GM19025 (cell line): ENCODE results near the gene NBEA.

ENCODE experiments used
- ATAC-seq: cut with Tn5 transposase; IDR thresholded peaks from one replicate; pipeline ENCODE4 v1.9.1; 2021; ENCODE audit warnings: mild to moderate bottlenecking, low read depth, moderate library complexity; ENCODE audit not compliant: unreplicated experiment

The NBEA gene

DNA sequence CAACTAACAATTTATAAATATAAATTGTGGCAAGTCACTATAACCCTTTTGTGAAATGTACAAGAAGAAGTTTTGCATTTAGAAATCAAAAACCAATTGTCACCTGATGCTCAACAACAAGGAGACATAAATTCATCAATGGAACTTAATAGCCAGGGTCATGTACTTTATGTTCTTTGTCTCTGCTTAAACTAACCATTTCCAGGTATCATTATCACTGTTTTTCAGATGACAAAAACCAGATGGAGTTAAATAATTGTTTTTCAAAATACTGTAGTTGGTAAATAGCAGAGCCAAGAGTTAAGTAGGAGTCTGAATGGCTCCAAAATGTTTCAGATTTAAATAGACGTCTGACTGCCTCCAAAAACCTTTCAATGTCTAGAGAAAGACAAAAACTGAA lies 606.7 kb downstream of the NBEA start:
- ATAC-seq, result no peak

DNA sequence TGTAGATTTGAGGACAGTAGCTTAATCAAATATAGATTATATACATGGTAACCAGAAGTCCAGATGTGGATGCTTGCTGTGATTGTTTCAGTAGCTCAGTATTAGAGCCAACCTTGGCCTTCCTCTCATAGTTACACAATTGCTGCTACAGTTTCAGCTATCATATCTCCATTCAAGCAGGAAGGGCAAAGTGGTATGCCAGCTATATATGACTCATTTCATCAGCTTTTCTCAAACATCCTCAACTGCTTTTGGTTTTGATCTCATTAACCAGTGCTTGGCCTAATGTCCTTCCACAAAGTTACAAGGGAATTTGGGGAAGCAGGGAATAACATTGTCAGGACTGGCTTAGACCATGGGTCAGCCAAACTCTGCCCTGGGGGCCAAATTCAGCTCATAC lies 607.4 kb downstream of the NBEA start:
- ATAC-seq, result peak; percentile 68

DNA sequence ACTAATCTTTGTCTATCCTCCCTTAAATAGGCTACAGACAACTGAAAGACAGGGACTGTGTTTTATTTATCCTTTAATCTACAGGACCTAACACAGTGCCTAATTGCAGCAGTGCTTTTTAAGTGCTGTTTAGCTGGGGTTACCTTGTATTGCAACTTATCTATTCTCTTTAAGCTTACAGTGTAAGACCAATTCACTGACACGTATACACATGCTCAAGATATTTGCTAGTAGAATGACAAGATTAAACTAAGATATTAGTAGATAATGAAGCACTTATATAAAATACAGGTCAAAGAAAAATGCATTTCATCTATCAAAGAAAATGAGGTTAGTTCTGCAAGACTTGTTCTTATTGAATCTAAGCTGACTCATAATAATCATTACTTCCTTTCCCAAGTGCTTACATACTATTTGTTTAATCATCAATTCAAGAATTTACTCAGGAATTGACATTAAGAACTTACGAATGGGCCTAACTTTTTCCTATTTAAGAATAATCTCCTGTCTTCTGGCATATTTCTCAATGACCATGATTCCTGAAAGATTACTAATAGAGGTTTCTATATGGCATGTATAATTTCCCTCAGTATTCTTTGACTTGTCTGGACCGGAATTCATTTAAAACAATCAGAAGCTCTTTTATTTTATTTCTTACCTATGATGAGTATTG lies 610.2 kb downstream of the NBEA start:
- ATAC-seq, result no peak

DNA sequence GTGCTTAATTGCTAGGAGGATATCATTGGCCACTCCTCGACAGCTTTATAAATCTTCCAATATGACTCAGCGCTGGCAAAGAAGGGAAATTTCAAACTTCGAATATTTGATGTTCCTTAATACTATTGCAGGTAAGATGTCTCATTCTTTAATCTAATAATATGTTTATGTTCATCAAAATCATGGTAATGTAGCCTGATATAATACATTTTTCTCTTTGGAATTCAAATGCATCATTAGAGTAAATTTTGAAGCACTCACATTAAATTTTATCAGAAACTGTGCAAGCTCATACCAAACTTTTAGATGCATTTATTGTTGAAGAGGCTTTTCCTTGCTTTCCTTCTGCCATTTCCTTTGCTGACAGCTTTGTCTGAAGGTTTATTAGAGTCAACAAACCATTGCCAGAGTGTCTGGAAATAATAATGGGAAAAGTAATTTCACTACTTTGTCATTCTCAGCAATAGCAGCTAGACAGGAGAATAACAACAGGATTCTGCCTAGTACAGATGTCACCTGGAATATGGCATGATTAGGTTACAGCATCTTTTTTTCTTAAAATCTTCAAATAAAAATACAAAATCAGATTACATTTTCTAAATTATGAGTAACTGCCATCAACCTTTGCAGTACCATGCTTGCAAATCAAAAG lies 613.0 kb downstream of the NBEA start:
- no peak for ATAC-seq

DNA sequence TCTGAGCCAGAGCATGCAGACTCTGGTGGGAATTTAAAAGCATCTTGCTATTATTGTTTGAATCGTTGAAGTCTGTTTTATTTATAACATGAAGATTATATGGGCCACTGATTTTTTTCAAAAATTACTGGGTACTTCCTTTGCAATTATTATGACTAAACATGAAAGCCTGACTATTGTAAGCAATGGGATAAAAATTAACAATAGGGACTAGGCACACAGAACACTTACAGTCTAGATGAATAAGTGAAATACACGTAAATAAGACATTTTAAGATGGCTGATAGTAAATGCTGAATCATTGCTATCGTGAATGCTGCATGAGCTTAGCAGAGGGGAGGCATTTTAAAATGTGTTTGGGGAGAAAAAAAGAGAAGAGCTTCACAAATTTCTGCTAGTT lies 615.4 kb downstream of the NBEA start:
- no peak for ATAC-seq

DNA sequence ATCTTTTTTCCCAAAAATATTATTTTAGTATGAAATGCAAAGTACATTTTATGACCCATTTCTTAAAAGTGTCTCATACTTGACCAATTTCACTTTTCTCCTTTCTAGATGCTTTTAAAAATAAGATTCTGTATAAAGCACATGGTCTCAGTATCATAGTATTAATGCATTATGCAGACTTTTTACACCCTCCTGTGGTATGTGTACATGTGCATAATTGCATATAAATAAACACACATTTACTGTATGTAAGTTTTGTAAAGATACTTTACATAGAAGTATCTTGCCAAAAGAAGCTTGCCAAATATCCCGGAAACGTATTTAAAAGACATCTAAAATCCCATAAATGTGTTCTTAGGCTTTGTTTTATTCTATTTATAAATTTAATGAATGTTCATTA lies 619.5 kb downstream of the NBEA start:
- no peak for ATAC-seq

DNA sequence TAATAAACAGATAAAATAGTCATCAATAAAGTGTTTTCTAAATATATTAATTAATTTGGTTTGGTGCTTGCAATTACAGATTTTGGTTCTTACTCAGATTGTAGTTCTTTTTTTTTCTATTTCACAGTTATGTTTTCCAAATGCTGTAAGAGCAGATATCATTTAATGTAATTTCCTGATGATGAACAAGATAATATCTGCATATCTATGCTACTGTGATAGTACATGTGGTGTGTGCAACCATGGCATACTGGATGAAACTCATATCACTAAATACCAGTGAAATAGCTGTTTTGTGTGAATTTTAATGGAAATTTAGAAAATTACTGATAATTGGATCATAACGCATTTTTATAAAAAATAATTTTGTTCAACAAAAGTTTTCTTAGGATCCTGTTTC lies 623.2 kb downstream of the NBEA start:
- ATAC-seq, result no peak

DNA sequence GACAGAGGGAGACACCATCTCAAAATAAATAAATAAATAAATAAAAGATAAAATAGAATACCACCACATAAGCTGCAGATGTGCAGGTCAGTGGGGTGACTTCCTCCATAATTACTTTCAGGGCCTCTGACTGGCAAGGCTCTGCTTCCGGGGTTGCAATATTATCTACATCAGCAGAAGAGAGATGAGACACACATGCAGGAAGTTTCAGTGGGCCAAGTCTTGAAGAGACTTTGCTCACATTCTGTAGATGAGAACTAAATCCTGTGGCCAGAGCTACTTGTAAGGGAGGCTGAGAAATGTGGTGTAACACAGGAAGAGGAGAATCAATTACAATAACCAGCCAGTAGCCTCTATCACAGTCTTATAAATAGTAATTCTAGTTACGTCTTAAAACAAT lies 624.3 kb downstream of the NBEA start:
- no peak for ATAC-seq

DNA sequence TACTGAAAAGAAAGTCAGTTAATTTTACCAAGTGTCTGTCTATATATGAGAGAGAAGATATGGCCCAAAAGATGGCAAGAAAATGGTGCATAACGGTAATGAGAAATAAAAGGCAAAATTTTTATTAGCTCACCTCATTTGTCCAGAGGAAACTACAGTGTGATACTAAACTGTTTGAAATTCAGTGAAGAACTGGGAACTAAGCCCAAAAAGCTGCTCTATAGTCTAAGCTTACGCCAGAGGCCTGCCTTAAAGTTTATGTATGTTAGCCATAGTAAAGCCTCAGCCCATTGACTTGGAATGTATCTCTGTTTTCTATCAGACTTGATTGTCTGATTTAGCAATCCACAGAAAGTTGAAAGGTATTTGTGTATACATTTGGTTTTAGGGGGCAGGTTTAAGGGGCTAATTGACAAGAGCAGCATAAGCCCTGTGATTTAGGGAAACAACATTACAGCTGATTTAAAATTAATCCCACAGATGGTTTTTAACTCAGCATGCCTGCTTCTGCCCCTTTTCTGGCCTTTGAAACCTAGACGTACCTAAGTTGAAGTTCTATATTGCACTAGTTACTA lies 625.4 kb downstream of the NBEA start:
- no peak for ATAC-seq

DNA sequence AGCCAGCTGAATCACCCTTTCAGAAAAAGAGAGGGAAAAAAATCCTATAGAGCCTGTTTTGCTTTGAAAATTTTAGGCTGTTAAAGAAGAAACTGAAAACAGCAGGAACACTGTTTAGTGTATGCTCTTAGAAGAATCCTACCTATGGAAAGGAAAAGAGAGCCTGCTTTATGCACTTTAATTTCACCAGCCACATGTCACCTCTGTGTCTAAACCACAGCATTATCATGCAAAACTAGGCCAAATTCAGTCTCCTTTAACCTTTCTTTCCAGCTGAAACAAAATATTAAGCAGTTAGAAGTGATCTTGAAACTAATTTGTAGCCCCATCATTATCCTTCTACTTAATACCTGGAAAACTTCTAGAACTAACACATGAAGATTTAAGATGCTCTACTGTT lies 631.6 kb downstream of the NBEA start:
- no peak for ATAC-seq

DNA sequence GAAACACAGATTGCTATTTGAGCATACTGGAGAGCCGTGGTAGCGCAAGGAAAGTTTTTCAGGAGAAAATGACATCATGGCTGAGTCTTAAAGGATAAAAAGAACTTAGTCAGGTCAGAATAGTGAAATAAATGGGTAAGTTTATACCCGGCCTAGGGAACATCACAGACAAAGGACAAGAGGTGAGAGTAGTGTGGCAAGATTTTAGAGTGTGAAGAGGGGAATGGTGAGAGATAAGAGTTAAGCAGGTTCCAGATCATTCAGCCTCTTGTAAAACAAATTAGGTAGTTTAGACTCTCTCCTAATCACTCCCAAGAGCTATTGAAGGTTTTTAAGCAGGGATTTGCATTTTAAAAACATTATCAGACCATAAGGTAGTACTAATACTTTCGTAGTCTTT lies 650.4 kb downstream of the NBEA start:
- ATAC-seq, result no peak

DNA sequence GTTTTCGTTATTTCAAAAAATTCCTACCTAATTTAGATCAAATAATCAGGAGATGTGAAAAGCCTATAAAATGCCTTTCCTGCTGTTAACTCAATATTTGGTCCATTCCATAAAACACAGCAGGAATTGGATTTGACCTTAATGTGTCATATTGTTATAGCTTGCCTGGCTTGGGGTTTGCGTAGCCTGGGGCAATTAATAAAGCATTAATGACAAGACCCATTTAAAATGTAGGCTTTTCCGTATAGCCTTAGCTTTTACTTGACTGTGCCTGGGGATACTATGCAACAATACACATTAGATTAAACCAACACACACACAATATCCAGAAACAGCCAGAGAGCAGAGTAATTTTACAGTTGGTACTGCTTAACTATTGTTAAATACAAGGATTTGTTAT lies 651.6 kb downstream of the NBEA start:
- ATAC-seq, result no peak

DNA sequence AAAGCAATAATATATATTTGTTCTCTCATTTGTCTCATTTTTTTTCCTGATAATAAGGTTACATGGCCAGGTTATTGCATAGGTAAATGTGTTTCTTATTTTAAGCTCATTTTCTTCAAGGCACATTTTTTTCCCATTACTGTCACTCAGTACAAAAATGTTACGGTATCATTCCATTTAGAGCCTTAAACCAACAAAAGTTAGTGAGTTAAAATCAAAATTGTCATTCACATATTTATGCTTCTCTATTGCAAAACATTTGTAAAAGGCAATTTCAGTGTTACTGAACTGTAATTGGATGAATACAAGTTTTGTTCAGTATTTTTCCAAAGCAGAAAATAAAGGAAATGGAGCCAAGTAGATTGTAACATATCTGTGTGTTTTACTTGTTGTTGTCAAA lies 652.0 kb downstream of the NBEA start:
- ATAC-seq, result no peak

DNA sequence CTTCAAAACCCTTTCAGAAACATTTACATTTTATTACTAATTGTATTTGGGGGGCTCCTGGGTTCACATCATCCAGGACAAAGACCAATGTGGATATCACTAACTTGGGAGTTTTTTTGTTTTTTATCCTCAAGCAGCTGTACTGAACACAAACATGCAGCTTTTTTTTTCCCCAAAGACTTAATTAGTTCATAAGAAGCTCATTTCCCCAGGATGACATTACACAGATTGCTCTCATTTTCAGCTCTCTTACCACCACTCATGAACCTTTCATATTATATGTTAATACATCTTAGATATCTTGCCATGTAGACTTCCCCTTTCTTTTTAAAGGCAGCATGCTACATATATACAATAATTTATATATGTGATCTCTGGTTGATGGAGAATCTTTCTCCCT lies 653.1 kb downstream of the NBEA start:
- ATAC-seq, result no peak

DNA sequence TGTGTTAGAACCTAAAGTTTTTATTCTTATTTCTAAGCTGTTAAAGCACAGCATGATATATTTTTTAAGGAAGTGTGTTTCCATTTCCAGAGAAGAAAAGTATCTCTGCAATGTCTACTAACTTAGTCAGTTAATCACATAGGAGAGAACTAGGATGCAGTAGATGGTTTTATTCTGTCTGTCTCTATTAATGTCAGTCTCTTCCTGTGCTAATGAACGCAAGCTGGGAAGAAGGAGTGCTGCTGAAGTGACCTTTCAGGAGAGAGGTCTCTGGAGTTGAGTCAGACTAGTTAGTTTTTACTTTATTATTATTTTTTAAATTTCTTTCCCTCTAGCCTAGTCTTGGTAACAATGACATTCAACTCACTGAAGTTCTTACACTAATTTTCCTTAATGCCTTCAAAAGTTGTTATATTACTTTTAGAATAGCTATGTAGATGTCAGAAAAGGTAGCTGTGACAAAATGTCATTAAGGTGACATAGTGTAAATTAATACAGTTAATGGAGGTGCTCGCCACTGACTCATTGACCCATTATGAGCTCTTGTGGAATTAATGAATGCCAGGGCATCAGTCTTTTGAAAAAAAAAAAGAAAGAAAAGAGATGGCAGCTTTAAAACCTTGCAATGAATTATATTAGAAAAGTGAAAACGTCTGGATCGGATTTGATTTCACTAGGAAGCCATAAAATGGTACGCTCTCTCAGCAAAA lies 654.4 kb downstream of the NBEA start:
- no peak for ATAC-seq

DNA sequence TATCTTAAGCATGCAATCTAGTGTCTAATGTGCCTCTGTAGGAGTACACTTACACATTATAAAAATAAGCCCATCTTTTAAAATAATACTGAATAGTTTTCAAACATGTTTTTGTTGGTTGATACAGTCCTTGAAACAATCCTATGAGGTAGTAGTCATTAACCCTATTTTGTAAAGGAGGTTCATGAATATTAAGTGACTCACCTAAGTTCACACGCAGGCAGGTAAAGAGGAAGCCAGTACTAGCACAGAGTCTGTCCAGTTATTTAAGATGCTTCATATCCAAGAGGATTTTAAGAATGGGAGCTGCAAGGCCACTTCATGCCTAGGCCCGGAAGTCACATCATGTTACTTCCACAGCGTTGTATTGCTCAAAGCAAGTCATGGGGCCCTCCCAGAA lies 655.4 kb downstream of the NBEA start:
- no peak for ATAC-seq

DNA sequence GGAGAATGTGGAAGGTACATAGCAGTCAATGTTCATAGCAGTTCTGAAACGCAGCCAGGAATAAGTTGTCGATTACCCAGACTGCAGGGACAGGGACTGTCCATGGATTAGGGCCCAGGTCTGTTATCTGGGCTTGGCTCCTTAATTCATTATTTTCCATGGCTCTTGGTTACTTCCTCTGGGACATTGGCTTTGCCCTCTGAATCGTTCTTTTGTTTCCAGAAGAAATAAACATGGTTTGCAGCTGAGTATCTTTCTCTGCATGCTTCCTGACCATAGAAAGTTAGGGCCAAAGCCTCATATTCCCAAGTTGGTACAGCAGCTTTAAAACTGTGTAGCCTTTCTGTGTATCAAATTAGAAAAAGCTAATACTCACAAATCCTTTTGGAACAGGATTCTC lies 656.2 kb downstream of the NBEA start:
- no peak for ATAC-seq

DNA sequence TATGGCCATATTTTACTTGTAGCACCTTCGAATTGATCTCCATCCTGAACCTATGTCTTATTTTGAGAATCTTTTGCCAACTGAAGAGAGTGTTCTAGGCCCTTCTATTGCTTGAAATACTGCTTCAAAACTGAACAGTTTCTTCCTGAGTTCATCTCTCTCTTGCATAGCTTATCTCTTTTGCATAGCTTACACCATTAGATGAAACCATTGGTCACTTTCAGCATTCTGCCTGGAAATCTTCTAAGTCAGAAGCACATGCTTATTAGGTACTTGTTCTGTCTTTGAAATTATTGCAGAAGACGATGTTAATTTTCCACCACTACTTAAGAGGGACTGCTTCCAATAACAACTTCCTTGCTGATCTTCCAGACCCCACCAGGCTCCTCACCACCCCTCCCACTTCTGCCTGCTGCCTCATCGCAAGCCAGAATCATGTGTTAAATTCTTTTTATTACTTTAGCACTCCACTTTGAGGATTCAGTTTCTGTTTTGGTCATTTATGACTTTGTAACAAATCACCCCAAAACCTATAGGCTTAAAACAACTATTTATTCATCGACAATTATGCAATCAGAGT lies 656.8 kb downstream of the NBEA start:
- ATAC-seq, result no peak

DNA sequence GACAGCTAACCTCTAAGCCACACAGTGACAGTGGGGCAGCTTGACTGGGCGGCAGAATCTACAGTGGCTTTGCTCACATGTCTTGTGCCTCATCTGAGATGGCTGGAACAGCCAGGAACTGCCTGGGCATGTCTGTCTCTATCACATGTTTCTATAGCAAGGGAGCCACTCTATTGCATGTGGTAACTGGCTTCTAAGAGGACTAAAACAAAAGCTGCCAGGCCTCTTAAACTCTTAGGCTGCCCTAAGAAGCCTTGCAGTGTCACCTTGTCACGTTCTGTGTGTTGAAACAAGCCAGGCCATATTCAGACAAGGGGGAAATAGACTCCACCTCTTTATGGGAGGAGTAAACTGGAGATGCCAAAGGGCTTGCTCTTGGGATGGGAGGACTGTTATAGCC lies 657.3 kb downstream of the NBEA start:
- ATAC-seq, result no peak

DNA sequence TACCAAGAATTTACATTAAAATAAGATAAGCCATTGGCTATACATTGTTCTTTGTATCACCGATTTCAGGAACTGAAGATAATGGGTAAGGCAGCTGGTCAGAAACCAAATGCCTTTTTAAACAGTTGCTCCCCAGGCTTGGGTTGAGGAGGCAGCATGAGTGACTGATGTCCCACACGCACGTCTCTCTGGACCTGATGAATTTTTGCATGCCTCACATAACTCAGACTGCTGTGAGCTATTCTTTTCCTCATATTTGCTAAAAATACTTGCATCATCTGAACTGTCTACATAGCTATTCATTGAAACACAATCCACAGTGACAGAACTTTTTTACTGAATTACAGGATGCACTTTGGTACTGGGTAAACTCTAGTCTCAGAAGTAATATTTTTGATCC lies 658.1 kb downstream of the NBEA start:
- ATAC-seq, result no peak

DNA sequence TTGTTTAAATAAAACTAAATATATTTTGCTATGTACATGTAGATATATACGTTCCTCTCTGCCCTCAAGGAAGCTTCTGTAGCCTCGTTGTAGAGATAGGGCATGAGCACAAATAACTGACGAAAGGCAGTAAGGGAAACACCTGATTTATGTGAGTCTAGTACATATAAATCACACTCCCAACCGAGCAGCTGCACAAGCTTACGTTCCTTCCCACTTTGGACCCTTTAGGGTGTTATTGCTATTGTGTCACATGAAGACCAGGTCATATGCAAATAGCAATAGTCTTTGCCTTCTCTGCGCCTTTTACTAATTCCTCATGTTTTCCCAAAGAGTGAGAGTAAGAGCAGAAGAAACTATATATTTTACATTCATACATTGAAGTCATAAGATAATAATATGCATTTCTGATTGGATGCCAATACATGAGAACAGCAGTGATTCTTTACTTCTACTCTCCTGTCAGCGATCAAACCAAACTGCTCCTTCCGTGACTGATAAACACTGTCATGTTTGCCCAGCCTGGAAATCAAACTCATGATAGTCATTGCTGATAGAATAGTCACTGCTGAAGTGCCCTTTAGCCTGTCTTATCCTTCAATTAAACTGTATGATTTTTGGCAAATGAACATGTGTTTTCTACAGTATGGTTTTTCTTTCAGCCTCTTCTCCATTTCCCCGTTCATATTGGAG lies 661.7 kb downstream of the NBEA start:
- ATAC-seq, result no peak
